ENCODE results near the gene TIAM2.

The TIAM2 gene

GRCh38 chr6:155297669-155298068 lies 302.6 kb downstream of the TIAM2 start:
- H3K4me3 ChIP-seq (IDR thresholded peaks at IDR 0.05; ENCODE audit: insufficient read depth, low read depth, low read length), result no peak overlapping the region
- no peak overlapping the region for H3K4me2 ChIP-seq
- no peaks in the 10 kb centered on the region for H3K27me3 ChIP-seq (ENCODE audit: insufficient read depth, low read depth)
- no peaks in the 10 kb centered on the region for H3K36me3 ChIP-seq (ENCODE audit: insufficient read depth)
- no peak overlapping the region for H3K9ac ChIP-seq
- no peak overlapping the region for H2AFZ ChIP-seq (ENCODE audit: low read depth)
- H3K79me2 ChIP-seq (ENCODE audit: insufficient read depth, low read depth), result no peaks in the 10 kb centered on the region
- no peaks in the 10 kb centered on the region; the same call in 1 of the 2 replicates for H4K20me1 ChIP-seq (ENCODE audit: insufficient read depth)
- H3K4me1 ChIP-seq (ENCODE audit: low read depth, poor library complexity, severe bottlenecking), result no peaks in the 10 kb centered on the region
- no peak overlapping the region for H3K27ac ChIP-seq
- TF ChIP-seq, protein P1, sequence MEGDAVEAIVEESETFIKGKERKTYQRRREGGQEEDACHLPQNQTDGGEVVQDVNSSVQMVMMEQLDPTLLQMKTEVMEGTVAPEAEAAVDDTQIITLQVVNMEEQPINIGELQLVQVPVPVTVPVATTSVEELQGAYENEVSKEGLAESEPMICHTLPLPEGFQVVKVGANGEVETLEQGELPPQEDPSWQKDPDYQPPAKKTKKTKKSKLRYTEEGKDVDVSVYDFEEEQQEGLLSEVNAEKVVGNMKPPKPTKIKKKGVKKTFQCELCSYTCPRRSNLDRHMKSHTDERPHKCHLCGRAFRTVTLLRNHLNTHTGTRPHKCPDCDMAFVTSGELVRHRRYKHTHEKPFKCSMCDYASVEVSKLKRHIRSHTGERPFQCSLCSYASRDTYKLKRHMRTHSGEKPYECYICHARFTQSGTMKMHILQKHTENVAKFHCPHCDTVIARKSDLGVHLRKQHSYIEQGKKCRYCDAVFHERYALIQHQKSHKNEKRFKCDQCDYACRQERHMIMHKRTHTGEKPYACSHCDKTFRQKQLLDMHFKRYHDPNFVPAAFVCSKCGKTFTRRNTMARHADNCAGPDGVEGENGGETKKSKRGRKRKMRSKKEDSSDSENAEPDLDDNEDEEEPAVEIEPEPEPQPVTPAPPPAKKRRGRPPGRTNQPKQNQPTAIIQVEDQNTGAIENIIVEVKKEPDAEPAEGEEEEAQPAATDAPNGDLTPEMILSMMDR (conservative IDR thresholded peaks at IDR 0.05; ENCODE audit: low read depth, low read length), result no peak

GRCh38 chr6:155301867-155302266 lies 306.8 kb downstream of the TIAM2 start:
- TF ChIP-seq, protein P1 (conservative IDR thresholded peaks at IDR 0.05; ENCODE audit: low read depth, low read length), result no peak
- Histone ChIP-seq H3K27ac (no peak overlapping the region), H3K79me2 (ENCODE audit: insufficient read depth, low read depth) (no peaks in the 10 kb centered on the region), H3K4me2 (no peak overlapping the region), H3K9ac (no peak overlapping the region), H4K20me1 (ENCODE audit: insufficient read depth) (no peaks in the 10 kb centered on the region; the same call in 1 of the 2 replicates), H3K4me3 (IDR thresholded peaks at IDR 0.05; ENCODE audit: insufficient read depth, low read depth, low read length) (no peak overlapping the region), H2AFZ (ENCODE audit: low read depth) (no peak overlapping the region), H3K36me3 (ENCODE audit: insufficient read depth) (peaks cover 2% of the 10 kb centered on the region; the same call in 1 of the 2 replicates), H3K4me1 (ENCODE audit: low read depth, poor library complexity, severe bottlenecking) (no peaks in the 10 kb centered on the region), H3K27me3 (ENCODE audit: insufficient read depth, low read depth) (no peaks in the 10 kb centered on the region)

GRCh38 chr6:155303361-155303870 lies 308.3 kb downstream of the TIAM2 start:
- Histone ChIP-seq H3K9ac (no peak overlapping the region), H3K79me2 (ENCODE audit: insufficient read depth, low read depth) (no peaks in the 10 kb centered on the region), H3K4me2 (no peak overlapping the region), H3K4me1 (ENCODE audit: low read depth, poor library complexity, severe bottlenecking) (no peaks in the 10 kb centered on the region), H3K36me3 (ENCODE audit: insufficient read depth) (peaks cover 2% of the 10 kb centered on the region; the same call in 1 of the 2 replicates), H3K27me3 (ENCODE audit: insufficient read depth, low read depth) (no peaks in the 10 kb centered on the region), H4K20me1 (ENCODE audit: insufficient read depth) (no peaks in the 10 kb centered on the region; the same call in 1 of the 2 replicates), H2AFZ (ENCODE audit: low read depth) (no peak overlapping the region), H3K4me3 (IDR thresholded peaks at IDR 0.05; ENCODE audit: insufficient read depth, low read depth, low read length) (no peak overlapping the region), H3K27ac (no peak overlapping the region)
- TF ChIP-seq, protein P1 (conservative IDR thresholded peaks at IDR 0.05; ENCODE audit: low read depth, low read length), result no peak

GRCh38 chr6:155306958-155307357 lies 311.8 kb downstream of the TIAM2 start:
- TF ChIP-seq, protein P1 (conservative IDR thresholded peaks at IDR 0.05; ENCODE audit: low read depth, low read length), result no peak
- Histone ChIP-seq H3K27ac (no peak overlapping the region), H3K4me2 (no peak overlapping the region), H3K27me3 (ENCODE audit: insufficient read depth, low read depth) (no peaks in the 10 kb centered on the region), H4K20me1 (ENCODE audit: insufficient read depth) (no peaks in the 10 kb centered on the region), H3K9ac (no peak overlapping the region), H3K4me1 (ENCODE audit: low read depth, poor library complexity, severe bottlenecking) (no peaks in the 10 kb centered on the region), H3K79me2 (ENCODE audit: insufficient read depth, low read depth) (no peaks in the 10 kb centered on the region), H2AFZ (ENCODE audit: low read depth) (no peak overlapping the region), H3K36me3 (ENCODE audit: insufficient read depth) (peaks cover 2% of the 10 kb centered on the region; the same call in 1 of the 2 replicates), H3K4me3 (IDR thresholded peaks at IDR 0.05; ENCODE audit: insufficient read depth, low read depth, low read length) (no peak overlapping the region)
